ENCODE measurements around the gene CHCHD3.

The CHCHD3 gene

DNA sequence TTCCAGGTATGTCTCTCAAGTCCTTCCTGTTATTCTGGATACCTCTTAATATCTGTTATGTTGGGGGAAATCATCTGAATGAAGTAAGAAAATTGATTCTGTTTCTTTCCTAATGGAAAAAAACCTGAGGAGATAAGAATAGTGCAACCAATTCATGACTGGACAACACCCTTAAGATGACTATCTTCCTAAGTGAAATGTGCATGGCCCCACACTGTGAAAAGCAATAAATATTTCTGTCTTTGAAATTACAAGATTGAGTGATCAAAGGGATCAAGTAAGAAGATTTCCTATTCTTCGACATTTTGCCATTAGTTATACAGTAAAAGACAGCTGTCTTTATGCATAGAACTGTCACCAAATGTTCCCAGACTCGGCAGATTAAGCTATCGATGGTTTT is 73.9 kb downstream of the CHCHD3 start:
- Mint-ChIP-seq H3K27ac (no peak overlapping the region), H3K9me3 (peaks cover 15% of the 10 kb centered on the region), H3K27me3 (no peaks in the 10 kb centered on the region), H3K36me3 (peaks cover 44% of the 10 kb centered on the region), H3K4me1 (peaks cover 27% of the 10 kb centered on the region), H3K4me3 (no peak overlapping the region)

- no peaks in the 10 kb centered on the region for H3K27me3 Mint-ChIP-seq
- H3K27ac Mint-ChIP-seq = peak overlapping the region; percentile 43
- H3K36me3 Mint-ChIP-seq = peaks cover 27% of the 10 kb centered on the region
- H3K4me1 Mint-ChIP-seq = peaks cover 43% of the 10 kb centered on the region
- H3K9me3 Mint-ChIP-seq = peaks cover 11% of the 10 kb centered on the region
- no peak overlapping the region for H3K4me3 Mint-ChIP-seq
Observed at GRCh38 chr7:133003052-133003910, 78.6 kb downstream of the CHCHD3 start.

GRCh38 chr7:133001727-133002126 is 80.2 kb downstream of the CHCHD3 start:
- no peaks in the 10 kb centered on the region for H3K9me3 Mint-ChIP-seq
- peaks cover 13% of the 10 kb centered on the region for H3K36me3 Mint-ChIP-seq
- H3K4me1 Mint-ChIP-seq = peaks cover 46% of the 10 kb centered on the region
- H3K27ac Mint-ChIP-seq = peak overlapping the region; percentile 19
- H3K27me3 Mint-ChIP-seq = no peaks in the 10 kb centered on the region
- H3K4me3 Mint-ChIP-seq = no peak overlapping the region

GRCh38 chr7:132999845-133000244 is 82.0 kb downstream of the CHCHD3 start:
- no peaks in the 10 kb centered on the region for H3K9me3 Mint-ChIP-seq
- peaks cover 8% of the 10 kb centered on the region for H3K36me3 Mint-ChIP-seq
- H3K27ac Mint-ChIP-seq = no peak overlapping the region
- H3K27me3 Mint-ChIP-seq = no peaks in the 10 kb centered on the region
- no peak overlapping the region for H3K4me3 Mint-ChIP-seq
- H3K4me1 Mint-ChIP-seq = peaks cover 53% of the 10 kb centered on the region

GRCh38 chr7:132998763-132999162 is 83.1 kb downstream of the CHCHD3 start:
- Mint-ChIP-seq H3K4me3 (no peak overlapping the region), H3K4me1 (peaks cover 55% of the 10 kb centered on the region), H3K9me3 (no peaks in the 10 kb centered on the region), H3K36me3 (peaks cover 7% of the 10 kb centered on the region), H3K27me3 (no peaks in the 10 kb centered on the region), H3K27ac (no peak overlapping the region)

DNA sequence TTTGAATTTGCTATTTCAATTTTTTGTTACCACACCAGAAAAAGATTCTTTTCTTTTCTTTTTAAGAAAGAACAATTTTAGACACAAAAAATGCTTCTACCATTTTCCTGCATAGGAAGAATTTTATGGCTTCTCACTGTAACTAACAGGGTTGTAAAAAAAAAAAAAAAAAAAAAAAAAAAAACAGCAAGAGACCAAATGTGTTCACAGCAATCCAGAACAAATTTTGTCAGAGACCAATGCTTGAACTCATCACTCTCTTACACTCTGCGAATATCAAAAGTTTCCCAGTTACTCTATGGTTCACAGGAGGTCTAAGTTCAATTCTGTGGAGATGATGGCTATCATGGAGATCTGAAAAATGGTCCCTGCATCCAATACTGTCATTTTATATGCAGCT is 84.4 kb downstream of the CHCHD3 start:
- H3K4me1 Mint-ChIP-seq = peaks cover 52% of the 10 kb centered on the region
- peaks cover 6% of the 10 kb centered on the region for H3K36me3 Mint-ChIP-seq
- H3K9me3 Mint-ChIP-seq = no peaks in the 10 kb centered on the region
- H3K27me3 Mint-ChIP-seq = no peaks in the 10 kb centered on the region
- no peak overlapping the region for H3K4me3 Mint-ChIP-seq
- no peak overlapping the region for H3K27ac Mint-ChIP-seq

- H3K27ac Mint-ChIP-seq = no peak overlapping the region
- no peak overlapping the region for H3K4me3 Mint-ChIP-seq
- H3K27me3 Mint-ChIP-seq = no peaks in the 10 kb centered on the region
- H3K4me1 Mint-ChIP-seq = peaks cover 49% of the 10 kb centered on the region
- no peaks in the 10 kb centered on the region for H3K9me3 Mint-ChIP-seq
- H3K36me3 Mint-ChIP-seq = peaks cover 6% of the 10 kb centered on the region
Observed at GRCh38 chr7:132996581-132997242, 85.2 kb downstream of the CHCHD3 start.

- Mint-ChIP-seq H3K36me3 (peaks cover 13% of the 10 kb centered on the region), H3K4me3 (no peak overlapping the region), H3K9me3 (no peaks in the 10 kb centered on the region), H3K27ac (no peak overlapping the region), H3K27me3 (no peaks in the 10 kb centered on the region), H3K4me1 (peaks cover 41% of the 10 kb centered on the region)
Observed at GRCh38 chr7:132993377-132994013, 88.4 kb downstream of the CHCHD3 start.

GRCh38 chr7:132991615-132992587 is 90.0 kb downstream of the CHCHD3 start:
- Mint-ChIP-seq H3K4me1 (peaks cover 38% of the 10 kb centered on the region), H3K9me3 (peaks cover 6% of the 10 kb centered on the region), H3K36me3 (peaks cover 21% of the 10 kb centered on the region), H3K27ac (no peak overlapping the region), H3K27me3 (no peaks in the 10 kb centered on the region), H3K4me3 (no peak overlapping the region)

GRCh38 chr7:132988117-132988516 is 93.8 kb downstream of the CHCHD3 start:
- Mint-ChIP-seq H3K9me3 (peaks cover 10% of the 10 kb centered on the region), H3K4me1 (peaks cover 18% of the 10 kb centered on the region), H3K27me3 (no peaks in the 10 kb centered on the region), H3K4me3 (no peak overlapping the region), H3K27ac (no peak overlapping the region), H3K36me3 (peaks cover 21% of the 10 kb centered on the region)

DNA sequence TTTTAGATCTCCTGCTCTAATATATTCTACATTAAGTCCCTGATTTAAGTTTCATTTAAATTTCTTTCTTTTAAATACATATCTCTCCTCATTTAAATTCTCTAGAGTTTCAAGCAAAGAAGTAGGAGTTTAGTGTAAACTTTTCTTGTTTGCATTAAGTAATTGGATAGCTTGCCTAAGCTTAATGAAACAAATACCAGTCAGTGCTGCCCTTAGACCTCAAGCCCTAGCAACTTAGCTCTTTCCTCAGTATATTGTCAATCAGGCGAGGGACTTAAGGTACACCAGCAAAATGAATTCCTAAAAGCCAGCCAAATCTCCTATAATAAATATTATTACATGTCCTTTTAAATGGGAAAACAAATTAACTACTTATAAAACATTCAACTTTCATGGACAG is 101.5 kb downstream of the CHCHD3 start:
- Mint-ChIP-seq H3K36me3 (no peaks in the 10 kb centered on the region), H3K27ac (no peak overlapping the region), H3K4me3 (no peak overlapping the region), H3K4me1 (peaks cover 19% of the 10 kb centered on the region), H3K27me3 (no peaks in the 10 kb centered on the region), H3K9me3 (no peaks in the 10 kb centered on the region)

GRCh38 chr7:132979524-132979923 is 102.4 kb downstream of the CHCHD3 start:
- no peak overlapping the region for H3K27ac Mint-ChIP-seq
- no peak overlapping the region for H3K4me3 Mint-ChIP-seq
- no peaks in the 10 kb centered on the region for H3K9me3 Mint-ChIP-seq
- H3K4me1 Mint-ChIP-seq = peaks cover 19% of the 10 kb centered on the region
- no peaks in the 10 kb centered on the region for H3K27me3 Mint-ChIP-seq
- peaks cover 1% of the 10 kb centered on the region for H3K36me3 Mint-ChIP-seq

DNA sequence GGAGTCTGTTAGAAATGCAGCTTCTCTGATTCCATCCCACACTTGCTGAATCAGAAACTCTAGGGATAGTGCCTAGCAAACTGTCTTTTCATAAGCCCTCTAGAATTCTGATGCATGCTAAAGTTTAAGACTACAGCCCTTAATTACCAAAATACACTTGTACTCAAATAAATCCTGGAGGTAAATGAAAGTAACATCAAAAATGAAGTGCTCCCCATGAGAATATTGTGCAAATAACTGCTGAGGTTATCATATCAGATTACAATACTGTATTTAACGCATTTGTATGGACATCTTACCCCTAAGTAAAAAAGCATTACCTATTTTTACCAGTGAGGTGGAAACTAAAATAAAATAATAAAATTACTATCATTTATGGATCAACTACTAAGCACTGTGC is 104.7 kb downstream of the CHCHD3 start:
- Mint-ChIP-seq H3K4me3 (no peak overlapping the region), H3K36me3 (peaks cover 18% of the 10 kb centered on the region), H3K9me3 (no peaks in the 10 kb centered on the region), H3K27ac (no peak overlapping the region), H3K27me3 (no peaks in the 10 kb centered on the region), H3K4me1 (peaks cover 19% of the 10 kb centered on the region)

- Mint-ChIP-seq H3K27ac (no peak overlapping the region), H3K36me3 (peaks cover 26% of the 10 kb centered on the region), H3K4me1 (peaks cover 10% of the 10 kb centered on the region), H3K27me3 (no peaks in the 10 kb centered on the region), H3K9me3 (no peaks in the 10 kb centered on the region), H3K4me3 (no peak overlapping the region)
Observed at GRCh38 chr7:132972745-132973144, 109.1 kb downstream of the CHCHD3 start.

- Mint-ChIP-seq H3K9me3 (no peaks in the 10 kb centered on the region), H3K36me3 (peaks cover 28% of the 10 kb centered on the region), H3K27me3 (no peaks in the 10 kb centered on the region), H3K4me3 (no peak overlapping the region), H3K27ac (no peak overlapping the region), H3K4me1 (peaks cover 10% of the 10 kb centered on the region)
Observed at GRCh38 chr7:132970257-132970656, 111.6 kb downstream of the CHCHD3 start.

All from activated naive CD4-positive, alpha-beta T cell treated with anti-CD3 and anti-CD28 coated beads, Interleukin-2, amount 50 U/mL, for 24 hours (primary cell).